Adrenal gland (tissue), 5 donors: Measurements from ENCODE around the gene FMNL2.

Experiments used
- CTCF ChIP-seq, 6 experiments: fragments of 450-650 bp in 4 of 6; fragments of 200-600 bp in 2 of 6; sonication (generic) in 1 of 6; IDR thresholded peaks; 1 replicate in 5 of 6; 2 replicates in 1 of 6; pipeline versions ENCODE4 v1.5.1 to v1.8.0; 2016 to 2021; ENCODE audit warnings: antibody characterized with exemption in 6 of 6, mild to moderate bottlenecking in 2 of 6, moderate library complexity in 1 of 6
- POLR2A ChIP-seq, 2 donors: fragments of 450-650 bp; IDR thresholded peaks; one replicate each; pipeline ENCODE4 v1.6.1; 2017; ENCODE audit warnings: antibody characterized with exemption in 2 of 2, mild to moderate bottlenecking in 2 of 2, moderate library complexity in 1 of 2
- donor health status: DM: no; HTN: no; CAD: no.

- TF ChIP-seq CTCF (IDR thresholded peaks at IDR 0.05) (no peak), POLR2A (IDR thresholded peaks at IDR 0.05) (no peak)
Observed at GRCh38 chr2:152582081-152582480, 247.1 kb downstream of the FMNL2 start.
